Spleen (tissue), 7 donors: Measurements from ENCODE around the gene EPHB1.

Source experiments
- POLR2A ChIP-seq, 3 donors: fragments of 450-650 bp; IDR thresholded peaks; one replicate each; pipeline ENCODE4 v1.5.1; 2017; ENCODE audit warnings: antibody characterized with exemption in 3 of 3, mild to moderate bottlenecking in 1 of 3
- TF ChIP-seq, protein P1 (sequence below), 11 experiments: fragments of 200-600 bp in 7 of 11; fragments of 450-650 bp in 4 of 11; sonication (generic) in 4 of 11; IDR thresholded peaks in 8 of 11; conservative IDR thresholded peaks in 3 of 11; 1 replicate in 7 of 11; 2 replicates in 4 of 11; pipeline versions ENCODE4 v1.4.0 to v1.8.0; 2016 to 2021; ENCODE audit warnings: antibody characterized with exemption in 11 of 11, inconsistent platforms in 4 of 11, mild to moderate bottlenecking in 1 of 11
- donor health status: DM: no; HTN: no; CAD: no; lungs with moderate emphysema.
- donor health status: DM: no; HTN: no; CAD: no.
- donor health status: DM: no; HTN: no; CAD: no.

GRCh38 chr3:134796281-134797056 is 1.4 kb downstream of the EPHB1 start:
- TF ChIP-seq POLR2A (IDR thresholded peaks at IDR 0.05): no peak
- TF ChIP-seq, protein P1, sequence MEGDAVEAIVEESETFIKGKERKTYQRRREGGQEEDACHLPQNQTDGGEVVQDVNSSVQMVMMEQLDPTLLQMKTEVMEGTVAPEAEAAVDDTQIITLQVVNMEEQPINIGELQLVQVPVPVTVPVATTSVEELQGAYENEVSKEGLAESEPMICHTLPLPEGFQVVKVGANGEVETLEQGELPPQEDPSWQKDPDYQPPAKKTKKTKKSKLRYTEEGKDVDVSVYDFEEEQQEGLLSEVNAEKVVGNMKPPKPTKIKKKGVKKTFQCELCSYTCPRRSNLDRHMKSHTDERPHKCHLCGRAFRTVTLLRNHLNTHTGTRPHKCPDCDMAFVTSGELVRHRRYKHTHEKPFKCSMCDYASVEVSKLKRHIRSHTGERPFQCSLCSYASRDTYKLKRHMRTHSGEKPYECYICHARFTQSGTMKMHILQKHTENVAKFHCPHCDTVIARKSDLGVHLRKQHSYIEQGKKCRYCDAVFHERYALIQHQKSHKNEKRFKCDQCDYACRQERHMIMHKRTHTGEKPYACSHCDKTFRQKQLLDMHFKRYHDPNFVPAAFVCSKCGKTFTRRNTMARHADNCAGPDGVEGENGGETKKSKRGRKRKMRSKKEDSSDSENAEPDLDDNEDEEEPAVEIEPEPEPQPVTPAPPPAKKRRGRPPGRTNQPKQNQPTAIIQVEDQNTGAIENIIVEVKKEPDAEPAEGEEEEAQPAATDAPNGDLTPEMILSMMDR (IDR thresholded peaks at IDR 0.05 in 8 of 11, conservative IDR thresholded peaks at IDR 0.05 in 3 of 11): no peak
